GM23338 (cell line): Measurements from ENCODE around the gene DIRAS2.

Experiments used
- CREB1 ChIP-seq: fragments of 250-450 bp; sonication (Bioruptor Pico); IDR thresholded peaks from 2 replicates; pipeline ENCODE4 v1.5.0; 2020; ENCODE audit warnings: low read depth, mild to moderate bottlenecking, moderate library complexity
- EZH2 ChIP-seq: fragments of 200-600 bp; sonication (generic); IDR thresholded peaks from one replicate; pipeline ENCODE4 v1.8.0; 2017; ENCODE audit warnings: antibody characterized with exemption, mild to moderate bottlenecking, low read depth; ENCODE audit not compliant: unreplicated experiment
- EZH2phosphoT487 ChIP-seq: fragments of 200-600 bp; sonication (generic); IDR thresholded peaks from one replicate; pipeline ENCODE4 v1.8.1; 2018; ENCODE audit warnings: antibody characterized with exemption; ENCODE audit not compliant: unreplicated experiment
- JUNB ChIP-seq: IDR thresholded peaks from one replicate; pipeline ENCODE4 v1.6.1; 2016; ENCODE audit warnings: antibody characterized with exemption; ENCODE audit not compliant: unreplicated experiment
- NANOG ChIP-seq: IDR thresholded peaks from 2 replicates; pipeline ENCODE4 v1.6.1; 2016; ENCODE audit warnings: antibody characterized with exemption, borderline replicate concordance
- POLR2AphosphoS5 ChIP-seq: IDR thresholded peaks from 2 replicates; pipeline ENCODE4 v1.6.1; 2016; ENCODE audit warnings: antibody characterized with exemption, low read depth
- STAT1 ChIP-seq: IDR thresholded peaks from one replicate; pipeline ENCODE4 v1.6.1; 2016; ENCODE audit warnings: antibody characterized with exemption; ENCODE audit not compliant: unreplicated experiment
- ZNF114 ChIP-seq: fragments of 250-450 bp; sonication (Bioruptor Pico); IDR thresholded peaks from 2 replicates; pipeline ENCODE4 v1.5.0; 2020; ENCODE audit warnings: mild to moderate bottlenecking, moderate library complexity
- ZNF331 ChIP-seq: fragments of 250-450 bp; sonication (Bioruptor Pico); IDR thresholded peaks from 2 replicates; pipeline ENCODE4 v1.5.0; 2020; ENCODE audit warnings: low read depth, mild to moderate bottlenecking, moderate library complexity
- TF ChIP-seq, protein P1 (sequence below), 2 experiments: fragments of 200-600 bp in 1 of 2; sonication (generic) in 1 of 2; conservative IDR thresholded peaks; 2 replicates each; pipeline versions ENCODE4 v1.5.1 to v1.6.1; 2016 to 2017; ENCODE audit warnings: antibody characterized with exemption in 2 of 2, low read depth in 2 of 2, mild to moderate bottlenecking in 2 of 2, moderate library complexity in 1 of 2
- TF ChIP-seq, protein P2 (sequence below): IDR thresholded peaks from 2 replicates; pipeline ENCODE4 v1.6.1; 2016; ENCODE audit warnings: antibody characterized with exemption
- TF ChIP-seq, protein P3 (sequence below): IDR thresholded peaks from one replicate; pipeline ENCODE4 v1.6.1; 2018; ENCODE audit warnings: antibody characterized with exemption; ENCODE audit not compliant: unreplicated experiment

DNA sequence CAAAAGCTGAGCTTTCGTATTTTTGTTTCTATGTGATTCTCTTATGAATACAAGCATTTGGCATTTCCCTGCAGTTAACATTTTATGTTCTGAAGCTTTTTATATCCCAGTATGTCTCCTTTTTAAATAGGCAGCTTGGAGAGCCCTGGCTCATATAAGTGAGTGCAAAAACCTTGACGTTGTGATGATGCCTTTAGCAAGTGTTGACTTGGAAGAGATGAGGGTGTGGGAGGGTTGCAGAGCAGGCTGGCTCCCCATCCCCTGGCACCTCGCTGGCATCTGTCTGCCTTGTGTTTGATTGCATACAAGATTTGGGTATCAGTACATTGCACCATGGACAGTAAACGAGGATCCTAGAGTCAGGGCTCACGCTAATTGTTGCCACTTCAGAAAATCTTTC lies 42.1 kb upstream of the DIRAS2 start:
- TF ChIP-seq, protein P1, sequence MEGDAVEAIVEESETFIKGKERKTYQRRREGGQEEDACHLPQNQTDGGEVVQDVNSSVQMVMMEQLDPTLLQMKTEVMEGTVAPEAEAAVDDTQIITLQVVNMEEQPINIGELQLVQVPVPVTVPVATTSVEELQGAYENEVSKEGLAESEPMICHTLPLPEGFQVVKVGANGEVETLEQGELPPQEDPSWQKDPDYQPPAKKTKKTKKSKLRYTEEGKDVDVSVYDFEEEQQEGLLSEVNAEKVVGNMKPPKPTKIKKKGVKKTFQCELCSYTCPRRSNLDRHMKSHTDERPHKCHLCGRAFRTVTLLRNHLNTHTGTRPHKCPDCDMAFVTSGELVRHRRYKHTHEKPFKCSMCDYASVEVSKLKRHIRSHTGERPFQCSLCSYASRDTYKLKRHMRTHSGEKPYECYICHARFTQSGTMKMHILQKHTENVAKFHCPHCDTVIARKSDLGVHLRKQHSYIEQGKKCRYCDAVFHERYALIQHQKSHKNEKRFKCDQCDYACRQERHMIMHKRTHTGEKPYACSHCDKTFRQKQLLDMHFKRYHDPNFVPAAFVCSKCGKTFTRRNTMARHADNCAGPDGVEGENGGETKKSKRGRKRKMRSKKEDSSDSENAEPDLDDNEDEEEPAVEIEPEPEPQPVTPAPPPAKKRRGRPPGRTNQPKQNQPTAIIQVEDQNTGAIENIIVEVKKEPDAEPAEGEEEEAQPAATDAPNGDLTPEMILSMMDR (conservative IDR thresholded peaks at IDR 0.05; ENCODE audit: low read depth in 2 of 2) = no peak
- TF ChIP-seq, protein P2, sequence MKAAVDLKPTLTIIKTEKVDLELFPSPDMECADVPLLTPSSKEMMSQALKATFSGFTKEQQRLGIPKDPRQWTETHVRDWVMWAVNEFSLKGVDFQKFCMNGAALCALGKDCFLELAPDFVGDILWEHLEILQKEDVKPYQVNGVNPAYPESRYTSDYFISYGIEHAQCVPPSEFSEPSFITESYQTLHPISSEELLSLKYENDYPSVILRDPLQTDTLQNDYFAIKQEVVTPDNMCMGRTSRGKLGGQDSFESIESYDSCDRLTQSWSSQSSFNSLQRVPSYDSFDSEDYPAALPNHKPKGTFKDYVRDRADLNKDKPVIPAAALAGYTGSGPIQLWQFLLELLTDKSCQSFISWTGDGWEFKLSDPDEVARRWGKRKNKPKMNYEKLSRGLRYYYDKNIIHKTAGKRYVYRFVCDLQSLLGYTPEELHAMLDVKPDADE = no peak
- TF ChIP-seq EZH2 (no peak), EZH2phosphoT487 (no peak), CREB1 (no peak), NANOG (no peak), STAT1 (no peak), JUNB (no peak), POLR2AphosphoS5 (no peak), ZNF331 (CRISPR knock-in tag) (no peak), ZNF114 (CRISPR knock-in tag) (no peak)
- TF ChIP-seq, protein P3, sequence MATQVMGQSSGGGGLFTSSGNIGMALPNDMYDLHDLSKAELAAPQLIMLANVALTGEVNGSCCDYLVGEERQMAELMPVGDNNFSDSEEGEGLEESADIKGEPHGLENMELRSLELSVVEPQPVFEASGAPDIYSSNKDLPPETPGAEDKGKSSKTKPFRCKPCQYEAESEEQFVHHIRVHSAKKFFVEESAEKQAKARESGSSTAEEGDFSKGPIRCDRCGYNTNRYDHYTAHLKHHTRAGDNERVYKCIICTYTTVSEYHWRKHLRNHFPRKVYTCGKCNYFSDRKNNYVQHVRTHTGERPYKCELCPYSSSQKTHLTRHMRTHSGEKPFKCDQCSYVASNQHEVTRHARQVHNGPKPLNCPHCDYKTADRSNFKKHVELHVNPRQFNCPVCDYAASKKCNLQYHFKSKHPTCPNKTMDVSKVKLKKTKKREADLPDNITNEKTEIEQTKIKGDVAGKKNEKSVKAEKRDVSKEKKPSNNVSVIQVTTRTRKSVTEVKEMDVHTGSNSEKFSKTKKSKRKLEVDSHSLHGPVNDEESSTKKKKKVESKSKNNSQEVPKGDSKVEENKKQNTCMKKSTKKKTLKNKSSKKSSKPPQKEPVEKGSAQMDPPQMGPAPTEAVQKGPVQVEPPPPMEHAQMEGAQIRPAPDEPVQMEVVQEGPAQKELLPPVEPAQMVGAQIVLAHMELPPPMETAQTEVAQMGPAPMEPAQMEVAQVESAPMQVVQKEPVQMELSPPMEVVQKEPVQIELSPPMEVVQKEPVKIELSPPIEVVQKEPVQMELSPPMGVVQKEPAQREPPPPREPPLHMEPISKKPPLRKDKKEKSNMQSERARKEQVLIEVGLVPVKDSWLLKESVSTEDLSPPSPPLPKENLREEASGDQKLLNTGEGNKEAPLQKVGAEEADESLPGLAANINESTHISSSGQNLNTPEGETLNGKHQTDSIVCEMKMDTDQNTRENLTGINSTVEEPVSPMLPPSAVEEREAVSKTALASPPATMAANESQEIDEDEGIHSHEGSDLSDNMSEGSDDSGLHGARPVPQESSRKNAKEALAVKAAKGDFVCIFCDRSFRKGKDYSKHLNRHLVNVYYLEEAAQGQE = no peak
